GM21786 (cell line): ENCODE results near the gene CELSR1.
"Not testable (repeated sequence)": the region's sequence is repeated elsewhere in the genome, so short reads cannot be mapped to it uniquely, and the experiment has no call there.

Experiments used
- ATAC-seq: cut with Tn5 transposase; IDR thresholded peaks from one replicate; pipeline ENCODE4 v1.9.1; 2021; ENCODE audit not compliant: unreplicated experiment

The CELSR1 gene

GRCh38 chr22:46513908-46514550 is 23.4 kb downstream of the CELSR1 start:
- no peak for ATAC-seq

GRCh38 chr22:46512683-46513082 is 24.7 kb downstream of the CELSR1 start:
- no peak for ATAC-seq

- ATAC-seq, result no peak
These were observed 25.4 kb downstream of the CELSR1 start for GRCh38 chr22:46512039-46512370.

- no peak for ATAC-seq
These were observed 26.0 kb downstream of the CELSR1 start for GRCh38 chr22:46511151-46512038.

- ATAC-seq, result no peak
These were observed 27.9 kb downstream of the CELSR1 start for GRCh38 chr22:46509416-46510089.

- ATAC-seq, result no peak
These were observed 28.9 kb downstream of the CELSR1 start for GRCh38 chr22:46508491-46508999.

- ATAC-seq, result no peak
These were observed 29.7 kb downstream of the CELSR1 start for GRCh38 chr22:46507451-46508425.

- no peak for ATAC-seq
These were observed 32.8 kb downstream of the CELSR1 start for GRCh38 chr22:46504584-46504983.

- no peak for ATAC-seq
These were observed 34.8 kb downstream of the CELSR1 start for GRCh38 chr22:46502440-46503175.

GRCh38 chr22:46501701-46502100 is 35.7 kb downstream of the CELSR1 start:
- ATAC-seq, result no peak

- not testable (repeated sequence) for ATAC-seq
These were observed 36.2 kb downstream of the CELSR1 start for GRCh38 chr22:46501265-46501664.

GRCh38 chr22:46500201-46500600 is 37.2 kb downstream of the CELSR1 start:
- no peak for ATAC-seq

GRCh38 chr22:46499805-46500189 is 37.6 kb downstream of the CELSR1 start:
- no peak for ATAC-seq

- no peak for ATAC-seq
These were observed 45.5 kb downstream of the CELSR1 start for GRCh38 chr22:46491946-46492345.

- no peak for ATAC-seq
These were observed 46.9 kb downstream of the CELSR1 start for GRCh38 chr22:46490538-46490937.

GRCh38 chr22:46486996-46487717 is 50.3 kb downstream of the CELSR1 start:
- no peak for ATAC-seq

GRCh38 chr22:46484861-46485595 is 52.4 kb downstream of the CELSR1 start:
- no peak for ATAC-seq

- ATAC-seq, result no peak
These were observed 53.1 kb downstream of the CELSR1 start for GRCh38 chr22:46484156-46484860.
